Measurements from ENCODE around the gene SPEM1. TPM values are rescaled to one million over a fixed set of nuclear protein-coding genes. Genes with fewer than 3 reads are reported as not detected.
A peak's percentile ranks its signal among the peaks of the same experiment; 100 is the strongest.

SPEM1 gene
- total and polyA plus RNA-seq, 2 of the 13 experiments (the other 11 are each of a cell fraction or from before 2014, with no cell fraction given): not detected

DNA sequence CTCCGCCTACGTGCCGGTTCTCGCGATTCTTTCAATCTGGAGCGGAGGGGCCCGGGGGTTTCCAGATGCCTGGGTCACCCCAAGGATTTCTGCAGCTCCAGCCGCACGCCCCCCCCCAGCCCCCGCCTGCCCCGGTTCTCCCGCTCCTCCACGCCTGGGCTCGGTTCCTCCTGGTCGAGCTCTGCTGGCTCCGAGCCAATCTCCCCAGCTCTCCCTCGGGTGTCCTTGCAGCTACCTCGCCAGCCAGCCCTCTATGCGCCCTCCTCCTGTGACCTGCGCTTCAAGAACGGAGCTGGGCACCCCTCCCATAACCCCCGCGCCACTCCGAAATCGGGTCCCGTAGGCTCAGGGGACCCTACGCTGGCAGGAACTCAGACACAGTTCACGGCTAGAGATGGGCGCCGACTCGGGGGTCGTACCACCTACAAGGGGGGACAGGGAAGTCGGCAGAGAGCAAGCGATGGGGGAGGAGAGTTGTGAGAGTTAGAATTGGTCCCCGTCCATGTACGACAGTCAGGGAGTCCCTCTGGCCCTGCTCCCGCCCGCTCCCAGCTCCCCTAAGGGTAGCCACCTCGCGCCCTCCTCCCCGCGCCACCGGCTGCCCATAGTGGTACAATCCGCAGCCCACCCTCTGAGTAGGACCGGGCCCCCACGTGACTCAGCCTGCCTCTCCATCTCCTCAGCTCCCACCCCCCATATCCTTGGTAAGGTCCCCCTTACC, 20.1 kb downstream of the SPEM1 start (continued):
- TF ChIP-seq ZZZ3 (CRISPR knock-in tag; IDR thresholded peaks at IDR 0.05; ENCODE audit: borderline replicate concordance) (0 out of 2 replicates have a peak, but pooled peaks have one; percentile 50), FOXO1 (CRISPR knock-in tag; IDR thresholded peaks at IDR 0.05) (no peak), PCBP1 (IDR thresholded peaks at IDR 0.05; ENCODE audit: borderline replicate concordance, low read depth, low read length) (peak; percentile 30; the same call in 1 of the 2 replicates), ZNF496 (CRISPR knock-in tag; IDR thresholded peaks at IDR 0.05; ENCODE audit: insufficient replicate concordance) (no peak), HNF4A (CRISPR knock-in tag; IDR thresholded peaks at IDR 0.05) (no peak), WIZ (CRISPR knock-in tag; IDR thresholded peaks at IDR 0.05) (no peak), RFXAP (CRISPR knock-in tag; IDR thresholded peaks at IDR 0.05; ENCODE audit: borderline replicate concordance) (no peak), PHF20 (CRISPR knock-in tag; IDR thresholded peaks at IDR 0.05) (0 out of 2 replicates have a peak, but pooled peaks have one; percentile 1), SRF (IDR thresholded peaks at IDR 0.05; ENCODE audit: low read depth, low read length) (no peak)
- TF ChIP-seq, protein P1, sequence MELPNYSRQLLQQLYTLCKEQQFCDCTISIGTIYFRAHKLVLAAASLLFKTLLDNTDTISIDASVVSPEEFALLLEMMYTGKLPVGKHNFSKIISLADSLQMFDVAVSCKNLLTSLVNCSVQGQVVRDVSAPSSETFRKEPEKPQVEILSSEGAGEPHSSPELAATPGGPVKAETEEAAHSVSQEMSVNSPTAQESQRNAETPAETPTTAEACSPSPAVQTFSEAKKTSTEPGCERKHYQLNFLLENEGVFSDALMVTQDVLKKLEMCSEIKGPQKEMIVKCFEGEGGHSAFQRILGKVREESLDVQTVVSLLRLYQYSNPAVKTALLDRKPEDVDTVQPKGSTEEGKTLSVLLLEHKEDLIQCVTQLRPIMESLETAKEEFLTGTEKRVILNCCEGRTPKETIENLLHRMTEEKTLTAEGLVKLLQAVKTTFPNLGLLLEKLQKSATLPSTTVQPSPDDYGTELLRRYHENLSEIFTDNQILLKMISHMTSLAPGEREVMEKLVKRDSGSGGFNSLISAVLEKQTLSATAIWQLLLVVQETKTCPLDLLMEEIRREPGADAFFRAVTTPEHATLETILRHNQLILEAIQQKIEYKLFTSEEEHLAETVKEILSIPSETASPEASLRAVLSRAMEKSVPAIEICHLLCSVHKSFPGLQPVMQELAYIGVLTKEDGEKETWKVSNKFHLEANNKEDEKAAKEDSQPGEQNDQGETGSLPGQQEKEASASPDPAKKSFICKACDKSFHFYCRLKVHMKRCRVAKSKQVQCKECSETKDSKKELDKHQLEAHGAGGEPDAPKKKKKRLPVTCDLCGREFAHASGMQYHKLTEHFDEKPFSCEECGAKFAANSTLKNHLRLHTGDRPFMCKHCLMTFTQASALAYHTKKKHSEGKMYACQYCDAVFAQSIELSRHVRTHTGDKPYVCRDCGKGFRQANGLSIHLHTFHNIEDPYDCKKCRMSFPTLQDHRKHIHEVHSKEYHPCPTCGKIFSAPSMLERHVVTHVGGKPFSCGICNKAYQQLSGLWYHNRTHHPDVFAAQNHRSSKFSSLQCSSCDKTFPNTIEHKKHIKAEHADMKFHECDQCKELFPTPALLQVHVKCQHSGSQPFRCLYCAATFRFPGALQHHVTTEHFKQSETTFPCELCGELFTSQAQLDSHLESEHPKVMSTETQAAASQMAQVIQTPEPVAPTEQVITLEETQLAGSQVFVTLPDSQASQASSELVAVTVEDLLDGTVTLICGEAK (IDR thresholded peaks at IDR 0.05): no peak
- TF ChIP-seq, protein P1 (CRISPR knock-in tag; IDR thresholded peaks at IDR 0.05): no peak
- TF ChIP-seq, protein P2, sequence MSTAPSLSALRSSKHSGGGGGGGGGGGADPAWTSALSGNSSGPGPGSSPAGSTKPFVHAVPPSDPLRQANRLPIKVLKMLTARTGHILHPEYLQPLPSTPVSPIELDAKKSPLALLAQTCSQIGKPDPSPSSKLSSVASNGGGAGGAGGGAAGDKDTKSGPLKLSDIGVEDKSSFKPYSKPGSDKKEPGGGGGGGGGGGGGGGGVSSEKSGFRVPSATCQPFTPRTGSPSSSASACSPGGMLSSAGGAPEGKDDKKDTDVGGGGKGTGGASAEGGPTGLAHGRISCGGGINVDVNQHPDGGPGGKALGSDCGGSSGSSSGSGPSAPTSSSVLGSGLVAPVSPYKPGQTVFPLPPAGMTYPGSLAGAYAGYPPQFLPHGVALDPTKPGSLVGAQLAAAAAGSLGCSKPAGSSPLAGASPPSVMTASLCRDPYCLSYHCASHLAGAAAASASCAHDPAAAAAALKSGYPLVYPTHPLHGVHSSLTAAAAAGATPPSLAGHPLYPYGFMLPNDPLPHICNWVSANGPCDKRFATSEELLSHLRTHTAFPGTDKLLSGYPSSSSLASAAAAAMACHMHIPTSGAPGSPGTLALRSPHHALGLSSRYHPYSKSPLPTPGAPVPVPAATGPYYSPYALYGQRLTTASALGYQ (CRISPR knock-in tag; IDR thresholded peaks at IDR 0.05): no peak
- TF ChIP-seq, protein P3, sequence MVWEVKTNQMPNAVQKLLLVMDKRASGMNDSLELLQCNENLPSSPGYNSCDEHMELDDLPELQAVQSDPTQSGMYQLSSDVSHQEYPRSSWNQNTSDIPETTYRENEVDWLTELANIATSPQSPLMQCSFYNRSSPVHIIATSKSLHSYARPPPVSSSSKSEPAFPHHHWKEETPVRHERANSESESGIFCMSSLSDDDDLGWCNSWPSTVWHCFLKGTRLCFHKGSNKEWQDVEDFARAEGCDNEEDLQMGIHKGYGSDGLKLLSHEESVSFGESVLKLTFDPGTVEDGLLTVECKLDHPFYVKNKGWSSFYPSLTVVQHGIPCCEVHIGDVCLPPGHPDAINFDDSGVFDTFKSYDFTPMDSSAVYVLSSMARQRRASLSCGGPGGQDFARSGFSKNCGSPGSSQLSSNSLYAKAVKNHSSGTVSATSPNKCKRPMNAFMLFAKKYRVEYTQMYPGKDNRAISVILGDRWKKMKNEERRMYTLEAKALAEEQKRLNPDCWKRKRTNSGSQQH (CRISPR knock-in tag; IDR thresholded peaks at IDR 0.05; ENCODE audit: low read depth): no peak
- TF ChIP-seq, protein P4, sequence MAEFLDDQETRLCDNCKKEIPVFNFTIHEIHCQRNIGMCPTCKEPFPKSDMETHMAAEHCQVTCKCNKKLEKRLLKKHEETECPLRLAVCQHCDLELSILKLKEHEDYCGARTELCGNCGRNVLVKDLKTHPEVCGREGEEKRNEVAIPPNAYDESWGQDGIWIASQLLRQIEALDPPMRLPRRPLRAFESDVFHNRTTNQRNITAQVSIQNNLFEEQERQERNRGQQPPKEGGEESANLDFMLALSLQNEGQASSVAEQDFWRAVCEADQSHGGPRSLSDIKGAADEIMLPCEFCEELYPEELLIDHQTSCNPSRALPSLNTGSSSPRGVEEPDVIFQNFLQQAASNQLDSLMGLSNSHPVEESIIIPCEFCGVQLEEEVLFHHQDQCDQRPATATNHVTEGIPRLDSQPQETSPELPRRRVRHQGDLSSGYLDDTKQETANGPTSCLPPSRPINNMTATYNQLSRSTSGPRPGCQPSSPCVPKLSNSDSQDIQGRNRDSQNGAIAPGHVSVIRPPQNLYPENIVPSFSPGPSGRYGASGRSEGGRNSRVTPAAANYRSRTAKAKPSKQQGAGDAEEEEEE (CRISPR knock-in tag; IDR thresholded peaks at IDR 0.05; ENCODE audit: borderline replicate concordance): no peak
